BJ (cell line): ENCODE data around the gene RPRD1A. TPM values are rescaled to one million over a fixed set of nuclear protein-coding genes. Genes with fewer than 3 reads are reported as not detected.
"Not testable (repeated sequence)": the region's sequence is repeated elsewhere in the genome, so short reads cannot be mapped to it uniquely, and the experiment has no call there.

Experiments
- CTCF ChIA-PET: fragments of 350-600 bp; formaldehyde crosslinking; extraction: SDS; loops from one replicate; lab custom pipeline; 2021; ENCODE audit warnings: antibody characterized with exemption, inconsistent platforms; lab: Yijun Ruan, JAX
- POLR2A ChIA-PET: fragments of 300-600 bp; sonication (Branson Sonifier 250); formaldehyde crosslinking; extraction: SDS; loops from one replicate; lab custom pipeline; 2021; ENCODE audit warnings: antibody characterized with exemption; lab: Charles Lee
- DNase-seq: peaks from one replicate; pipeline ENCODE4 v3.0.0-alpha.2; 2011; ENCODE audit warnings: low read depth
- H3K27me3 ChIP-seq: 2 replicates; pipeline ENCODE4 v1.6.0; 2011; ENCODE audit warnings: low read length; ENCODE audit not compliant: control insufficient read depth, insufficient read depth
- H3K36me3 ChIP-seq: 2 replicates; pipeline ENCODE4 v1.5.1; 2011; ENCODE audit warnings: low read length; ENCODE audit not compliant: control insufficient read depth, insufficient read depth
- H3K4me3 ChIP-seq: 2 replicates; pipeline ENCODE4 v1.5.1; 2011; ENCODE audit warnings: low read depth, mild to moderate bottlenecking, control low read depth, low read length
- CTCF ChIP-seq: IDR thresholded peaks from 2 replicates; pipeline ENCODE4 v1.5.1; 2011; ENCODE audit warnings: low read depth, mild to moderate bottlenecking, control low read depth, inconsistent platforms, low read length, moderate library complexity; ENCODE audit not compliant: insufficient read depth
- polyA plus RNA-seq: library from polyadenylated mRNA; depleted of rRNA; stranded (reverse); fragments of >200 nt; gene quantifications from 2 replicates; pipeline ENCODE4 v1.2.3, GENCODE V29; 2011

Gene RPRD1A
- polyA plus RNA-seq, 1 experiment, result 21.9 TPM

GRCh38 chr18:35968278-35968880, 99.0 kb downstream of the RPRD1A start:
- no peak for TF ChIP-seq CTCF
- ChIA-PET CTCF (interaction anchor here (1.5 kb wide), 1 partner anchor 18 kb away, joined by 5 read pairs; no protein-coding TSS in a partner anchor), POLR2A (no interaction called here)

GRCh38 chr18:35967866-35968265, 99.5 kb downstream of the RPRD1A start:
- H3K4me3 ChIP-seq, POLR2A ChIA-PET, H3K36me3 ChIP-seq, H3K27me3 ChIP-seq, DNase-seq: not testable (repeated sequence)
- CTCF ChIA-PET, result interaction anchor here (1.5 kb wide), 1 partner anchor 17 kb away, joined by 5 read pairs; no protein-coding TSS in a partner anchor

More at GRCh38 chr18:35968278-35968880, 99.0 kb downstream of the RPRD1A start:
- no peak overlapping the region for H3K4me3 ChIP-seq
- DNase-seq, result no peak
- H3K27me3 ChIP-seq, result no peaks in the 10 kb centered on the region; the same call in 1 of the 2 replicates
- H3K36me3 ChIP-seq, result no peaks in the 10 kb centered on the region

- Histone ChIP-seq H3K36me3 (no peaks in the 10 kb centered on the region), H3K27me3 (no peaks in the 10 kb centered on the region; the same call in 1 of the 2 replicates), H3K4me3 (no peak overlapping the region)
- ChIA-PET POLR2A (no interaction called here), CTCF (interaction anchor here (0.9 kb wide), 1 partner anchor 14 kb away, joined by 3 read pairs; no protein-coding TSS in a partner anchor)
- no peak for TF ChIP-seq CTCF
- DNase-seq, result no peak
Observed at GRCh38 chr18:35964319-35964718, 103.0 kb downstream of the RPRD1A start.

- TF ChIP-seq CTCF, result no peak
- H3K36me3 ChIP-seq, result no peaks in the 10 kb centered on the region
- CTCF ChIA-PET, result interaction anchor here (0.6 to 1.4 kb wide), 2 partner anchors 12 to 562 kb away, joined by 3 to 4 read pairs; no protein-coding TSS in a partner anchor
- POLR2A ChIA-PET, result no interaction called here
- no peak overlapping the region for H3K4me3 ChIP-seq
- H3K27me3 ChIP-seq, result no peaks in the 10 kb centered on the region; the same call in 1 of the 2 replicates
- DNase-seq, result no peak
Observed at GRCh38 chr18:35962320-35962719, 105.0 kb downstream of the RPRD1A start.

- no peak for TF ChIP-seq CTCF
- CTCF ChIA-PET, result no interaction called here
- H3K4me3 ChIP-seq, result no peak overlapping the region
Observed at GRCh38 chr18:35956226-35956625, 111.1 kb downstream of the RPRD1A start.

More at GRCh38 chr18:35956226-35956625, 111.1 kb downstream of the RPRD1A start:
- Histone ChIP-seq H3K36me3 (no peaks in the 10 kb centered on the region), H3K27me3 (no peaks in the 10 kb centered on the region)
- POLR2A ChIA-PET, result no interaction called here
- DNase-seq, result no peak
